ENCODE measurements around the gene ZNF316. TPM values are rescaled to one million over a fixed set of nuclear protein-coding genes. Genes with fewer than 3 reads are reported as not detected.
A peak's percentile ranks its signal among the peaks of the same experiment; 100 is the strongest.

Gene ZNF316
- total RNA-seq, 1 donor from 2014 or later, result 32.7 TPM

DNA sequence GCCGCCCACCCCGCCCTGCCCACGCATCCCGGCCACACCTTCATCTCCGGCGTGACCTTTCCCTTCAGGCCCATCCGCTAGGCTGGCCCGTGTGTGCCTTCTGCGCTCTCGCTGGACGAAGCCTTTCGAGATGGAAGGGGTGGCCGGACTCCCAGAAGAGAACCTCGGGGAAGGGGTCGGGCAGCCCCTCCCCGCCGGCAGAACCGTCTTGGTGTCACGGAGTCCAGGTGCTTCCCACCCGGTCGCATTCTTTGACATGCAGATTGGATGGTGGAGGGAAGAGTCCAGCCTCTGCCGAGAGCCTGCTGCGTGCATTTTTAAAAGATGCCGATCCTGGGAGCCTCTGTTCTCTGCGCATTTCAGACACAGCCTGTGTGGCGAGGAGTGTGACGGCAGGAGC is 29.0 kb upstream of the ZNF316 start:
- no peak for DNase-seq (ENCODE audit: extremely low spot score, unreplicated experiment)
- no peaks in the 10 kb centered on the region for H3K27me3 Mint-ChIP-seq (ENCODE audit: unreplicated experiment)
- H3K4me1 Mint-ChIP-seq (ENCODE audit: unreplicated experiment), result no peaks in the 10 kb centered on the region

DNA sequence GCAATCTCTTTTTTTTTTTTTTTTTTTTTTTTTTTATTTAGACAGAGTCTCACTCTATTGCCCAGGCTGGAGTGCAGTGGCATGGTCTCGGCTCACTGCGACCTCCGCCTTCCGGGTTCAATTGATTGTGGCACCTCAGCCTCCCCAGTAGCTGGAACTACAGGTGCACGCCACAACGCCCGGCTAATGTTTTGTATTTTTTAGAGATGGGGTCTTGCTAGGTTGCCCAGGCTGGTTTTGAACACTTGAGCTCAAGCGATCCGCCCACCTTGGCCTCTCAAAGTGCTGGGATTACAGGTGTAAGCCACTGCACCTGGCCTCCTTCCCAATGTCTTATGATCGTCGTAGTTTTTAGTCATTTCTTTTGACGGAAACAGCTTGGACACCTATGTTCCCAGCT is 28.3 kb upstream of the ZNF316 start:
- TF ChIP-seq, protein P1, sequence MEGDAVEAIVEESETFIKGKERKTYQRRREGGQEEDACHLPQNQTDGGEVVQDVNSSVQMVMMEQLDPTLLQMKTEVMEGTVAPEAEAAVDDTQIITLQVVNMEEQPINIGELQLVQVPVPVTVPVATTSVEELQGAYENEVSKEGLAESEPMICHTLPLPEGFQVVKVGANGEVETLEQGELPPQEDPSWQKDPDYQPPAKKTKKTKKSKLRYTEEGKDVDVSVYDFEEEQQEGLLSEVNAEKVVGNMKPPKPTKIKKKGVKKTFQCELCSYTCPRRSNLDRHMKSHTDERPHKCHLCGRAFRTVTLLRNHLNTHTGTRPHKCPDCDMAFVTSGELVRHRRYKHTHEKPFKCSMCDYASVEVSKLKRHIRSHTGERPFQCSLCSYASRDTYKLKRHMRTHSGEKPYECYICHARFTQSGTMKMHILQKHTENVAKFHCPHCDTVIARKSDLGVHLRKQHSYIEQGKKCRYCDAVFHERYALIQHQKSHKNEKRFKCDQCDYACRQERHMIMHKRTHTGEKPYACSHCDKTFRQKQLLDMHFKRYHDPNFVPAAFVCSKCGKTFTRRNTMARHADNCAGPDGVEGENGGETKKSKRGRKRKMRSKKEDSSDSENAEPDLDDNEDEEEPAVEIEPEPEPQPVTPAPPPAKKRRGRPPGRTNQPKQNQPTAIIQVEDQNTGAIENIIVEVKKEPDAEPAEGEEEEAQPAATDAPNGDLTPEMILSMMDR (IDR thresholded peaks at IDR 0.05), result no peak
- Mint-ChIP-seq H3K4me3 (ENCODE audit: unreplicated experiment) (no peak overlapping the region), H3K36me3 (ENCODE audit: unreplicated experiment) (peaks cover 14% of the 10 kb centered on the region), H3K27me3 (ENCODE audit: unreplicated experiment) (no peaks in the 10 kb centered on the region), H3K4me1 (ENCODE audit: unreplicated experiment) (no peaks in the 10 kb centered on the region), H3K9me3 (ENCODE audit: unreplicated experiment) (no peaks in the 10 kb centered on the region), H3K27ac (ENCODE audit: unreplicated experiment) (no peak overlapping the region)
- DNase-seq (ENCODE audit: extremely low spot score, unreplicated experiment), result no peak

More for the DNA sequence above, 29.0 kb upstream of the ZNF316 start:
- no peaks in the 10 kb centered on the region for H3K9me3 Mint-ChIP-seq (ENCODE audit: unreplicated experiment)
- H3K4me3 Mint-ChIP-seq (ENCODE audit: unreplicated experiment), result no peak overlapping the region
- peaks cover 15% of the 10 kb centered on the region for H3K36me3 Mint-ChIP-seq (ENCODE audit: unreplicated experiment)
- TF ChIP-seq, protein P1 (IDR thresholded peaks at IDR 0.05), result no peak
- no peak overlapping the region for H3K27ac Mint-ChIP-seq (ENCODE audit: unreplicated experiment)

DNA sequence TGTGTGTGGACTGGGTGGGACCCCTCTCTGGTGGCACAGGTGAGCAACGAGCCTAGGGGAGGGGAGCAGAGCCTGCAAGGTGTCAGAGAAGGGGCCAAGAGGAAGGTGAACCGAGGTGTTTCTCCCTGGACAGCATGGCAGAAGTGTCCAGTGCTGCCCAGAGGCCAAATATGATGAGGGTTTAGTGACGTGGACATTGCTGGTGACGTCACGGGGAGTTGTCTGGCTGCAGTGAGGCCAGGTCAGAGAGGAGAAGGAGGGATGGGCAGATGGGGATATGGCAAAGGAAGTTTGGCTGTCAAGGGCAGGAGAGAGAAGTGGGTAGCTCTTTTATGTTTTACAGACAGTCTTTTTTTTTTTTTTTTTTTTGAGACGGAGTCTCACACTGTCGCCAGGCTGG is 24.3 kb upstream of the ZNF316 start:
- H3K9me3 Mint-ChIP-seq (ENCODE audit: unreplicated experiment), result no peaks in the 10 kb centered on the region
- peaks cover 9% of the 10 kb centered on the region for H3K36me3 Mint-ChIP-seq (ENCODE audit: unreplicated experiment)
- H3K27ac Mint-ChIP-seq (ENCODE audit: unreplicated experiment), result no peak overlapping the region
- DNase-seq (ENCODE audit: extremely low spot score, unreplicated experiment), result no peak
- no peak overlapping the region for H3K4me3 Mint-ChIP-seq (ENCODE audit: unreplicated experiment)
- peaks cover 10% of the 10 kb centered on the region for H3K4me1 Mint-ChIP-seq (ENCODE audit: unreplicated experiment)
- H3K27me3 Mint-ChIP-seq (ENCODE audit: unreplicated experiment), result no peaks in the 10 kb centered on the region
- TF ChIP-seq, protein P1 (IDR thresholded peaks at IDR 0.05), result no peak

DNA sequence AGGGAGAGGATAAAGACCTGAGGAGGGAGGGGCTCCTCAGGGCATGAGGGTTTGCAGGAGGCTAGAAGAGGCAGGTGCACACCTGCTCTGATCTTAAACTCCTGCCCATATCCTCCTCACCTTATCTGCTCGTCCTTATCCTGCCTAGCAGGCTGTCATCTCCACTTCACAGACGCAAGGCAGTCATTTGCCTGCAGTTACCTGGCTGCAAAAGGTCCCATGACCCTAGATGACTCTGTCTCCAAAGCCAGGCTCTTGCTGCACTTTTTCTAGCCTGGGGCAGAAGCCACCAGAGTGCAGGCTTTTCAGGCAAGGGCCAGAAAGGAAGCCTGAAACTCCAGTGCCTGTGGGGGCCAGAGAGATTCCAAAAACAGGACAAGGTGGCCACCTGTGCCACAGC is 23.4 kb upstream of the ZNF316 start:
- Mint-ChIP-seq H3K27ac (ENCODE audit: unreplicated experiment) (no peak overlapping the region), H3K4me1 (ENCODE audit: unreplicated experiment) (peaks cover 10% of the 10 kb centered on the region)
- no peak for DNase-seq (ENCODE audit: extremely low spot score, unreplicated experiment)

DNA sequence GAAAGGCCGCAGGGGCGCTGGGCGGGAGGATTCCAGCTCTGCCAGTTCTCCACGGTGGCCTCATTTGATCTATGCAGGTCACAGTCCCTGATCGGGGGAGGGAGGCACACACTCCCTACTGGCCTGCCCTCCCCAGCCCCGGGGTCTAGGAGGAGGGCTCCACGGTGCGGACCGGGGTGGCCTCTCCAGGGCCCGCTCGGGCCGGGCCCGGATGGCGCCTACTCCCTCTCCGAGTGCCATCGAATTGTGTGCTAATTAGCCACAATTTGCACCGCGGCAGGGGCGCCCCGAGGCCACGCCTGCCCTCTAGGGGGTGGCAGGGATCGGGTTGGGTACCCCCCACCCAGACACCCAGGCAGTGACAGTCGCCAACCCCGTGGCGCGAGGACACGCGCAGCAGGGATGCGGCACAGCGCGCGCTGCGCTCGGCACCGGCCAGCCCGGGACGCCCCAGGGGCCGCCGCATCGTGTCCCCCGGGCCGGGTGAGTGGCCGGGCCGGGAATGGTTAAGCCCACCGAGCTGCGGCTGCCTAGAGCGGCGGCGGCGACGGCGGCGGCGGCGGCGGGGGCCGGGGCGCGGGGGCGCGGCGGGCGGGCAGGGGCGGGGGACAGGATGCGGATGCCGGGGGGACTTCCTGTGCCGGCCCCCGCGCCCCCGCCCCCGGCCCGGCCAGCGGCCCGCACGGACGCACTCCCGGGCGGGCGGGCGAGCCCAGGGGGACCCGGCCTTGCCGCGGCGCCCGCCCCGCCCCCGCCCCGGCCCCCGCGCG is 22.0 kb upstream of the ZNF316 start, which contains the start of gene ZNF853:
ZNF853 (plus strand) TSS at position 658 of the 770 bp plus-strand sequence. CDS start 565 bp downstream, outside the sequence.
- no peaks in the 10 kb centered on the region for H3K9me3 Mint-ChIP-seq (ENCODE audit: unreplicated experiment)
- H3K4me1 Mint-ChIP-seq (ENCODE audit: unreplicated experiment), result peaks cover 10% of the 10 kb centered on the region
- H3K27me3 Mint-ChIP-seq (ENCODE audit: unreplicated experiment), result no peaks in the 10 kb centered on the region
- H3K4me3 Mint-ChIP-seq (ENCODE audit: unreplicated experiment), result peak within 1 kb of the TSS; percentile 71
- DNase-seq (ENCODE audit: extremely low spot score, unreplicated experiment), result no peak
- TF ChIP-seq, protein P1 (IDR thresholded peaks at IDR 0.05), result no peak
- H3K27ac Mint-ChIP-seq (ENCODE audit: unreplicated experiment), result no peak within 1 kb of the TSS
- H3K36me3 Mint-ChIP-seq (ENCODE audit: unreplicated experiment), result peaks cover 11% of the 10 kb centered on the region

More for the DNA sequence above, 23.4 kb upstream of the ZNF316 start:
- TF ChIP-seq, protein P1 (IDR thresholded peaks at IDR 0.05), result no peak
- Mint-ChIP-seq H3K27me3 (ENCODE audit: unreplicated experiment) (no peaks in the 10 kb centered on the region), H3K36me3 (ENCODE audit: unreplicated experiment) (peaks cover 9% of the 10 kb centered on the region), H3K4me3 (ENCODE audit: unreplicated experiment) (peak overlapping the region; percentile 14), H3K9me3 (ENCODE audit: unreplicated experiment) (no peaks in the 10 kb centered on the region)
